T-helper 2 cell (primary cell): ENCODE data around the gene ARHGAP26.
A peak's percentile ranks its signal among the peaks of the same experiment; 100 is the strongest.

Source experiments
- DNase-seq, 5 experiments: peaks; one replicate each; pipeline versions ENCODE4 v3.0.0 to v3.0.0-alpha.2; 2012 to 2022

ARHGAP26 gene

GRCh38 chr5:143213851-143214363, 443.7 kb downstream of the ARHGAP26 start:
- peak in 1 of 5 experiments; percentile 85 for DNase-seq

GRCh38 chr5:143214458-143214857, 444.3 kb downstream of the ARHGAP26 start:
- no peak for DNase-seq

DNA sequence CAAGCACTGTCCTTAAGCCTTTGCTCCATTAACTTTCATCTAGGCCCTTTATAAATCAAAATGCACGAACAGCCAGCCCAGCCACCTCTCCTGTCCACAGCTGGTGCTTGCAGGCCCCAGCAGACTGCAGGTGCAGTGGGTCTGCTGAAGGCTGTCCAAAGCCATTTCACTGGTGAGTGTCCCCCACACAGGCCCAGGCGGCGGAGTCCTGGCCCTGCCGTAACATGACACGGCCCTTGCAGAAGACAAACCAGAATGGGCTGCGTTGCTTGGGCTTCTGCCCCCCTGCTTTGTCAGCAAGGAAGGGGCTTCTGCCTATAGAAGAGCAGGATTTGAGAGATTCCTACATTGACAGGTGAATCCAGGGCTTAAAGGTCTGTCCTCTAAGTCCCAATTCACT, 444.7 kb downstream of the ARHGAP26 start:
- DNase-seq = no peak

DNA sequence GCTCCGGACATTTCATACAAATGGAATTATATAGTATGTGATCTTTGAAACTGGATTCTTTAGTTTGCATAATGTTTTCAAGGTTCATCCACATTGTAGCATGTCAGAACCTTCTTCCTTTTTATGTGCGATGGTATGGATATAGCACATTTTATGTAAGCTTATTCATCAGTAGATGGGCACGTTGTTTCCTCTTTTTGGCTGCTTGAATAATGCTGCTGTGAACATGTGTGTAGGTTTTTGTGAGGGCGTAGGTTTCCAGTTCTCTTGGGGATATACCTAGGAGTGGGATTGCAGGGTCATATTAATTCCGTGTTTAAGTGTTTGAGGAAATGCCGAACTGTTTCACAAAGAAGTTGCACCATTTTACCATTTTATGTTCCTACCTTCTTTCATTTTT, 445.5 kb downstream of the ARHGAP26 start:
- DNase-seq = no peak

GRCh38 chr5:143216211-143216610, 446.0 kb downstream of the ARHGAP26 start:
- no peak for DNase-seq

GRCh38 chr5:143217065-143217803, 447.1 kb downstream of the ARHGAP26 start:
- no peak for DNase-seq

DNA sequence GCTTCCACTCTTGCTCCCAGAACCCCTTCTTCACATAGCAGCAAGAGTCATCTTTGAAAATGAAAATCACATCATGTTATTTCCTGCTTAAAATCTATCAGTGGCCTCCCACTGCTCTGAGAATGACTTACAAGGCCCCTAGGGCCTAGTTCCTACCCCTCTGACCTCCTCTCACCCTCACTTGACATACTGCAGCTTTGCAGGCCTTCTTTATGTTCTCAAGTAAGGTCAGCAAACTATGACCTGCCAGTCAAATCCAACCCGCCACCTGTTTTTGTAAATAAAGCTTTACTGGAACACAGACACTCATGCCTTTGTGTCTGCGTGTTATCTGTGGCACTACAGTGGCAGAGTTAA, 447.6 kb downstream of the ARHGAP26 start:
- no peak for DNase-seq

DNA sequence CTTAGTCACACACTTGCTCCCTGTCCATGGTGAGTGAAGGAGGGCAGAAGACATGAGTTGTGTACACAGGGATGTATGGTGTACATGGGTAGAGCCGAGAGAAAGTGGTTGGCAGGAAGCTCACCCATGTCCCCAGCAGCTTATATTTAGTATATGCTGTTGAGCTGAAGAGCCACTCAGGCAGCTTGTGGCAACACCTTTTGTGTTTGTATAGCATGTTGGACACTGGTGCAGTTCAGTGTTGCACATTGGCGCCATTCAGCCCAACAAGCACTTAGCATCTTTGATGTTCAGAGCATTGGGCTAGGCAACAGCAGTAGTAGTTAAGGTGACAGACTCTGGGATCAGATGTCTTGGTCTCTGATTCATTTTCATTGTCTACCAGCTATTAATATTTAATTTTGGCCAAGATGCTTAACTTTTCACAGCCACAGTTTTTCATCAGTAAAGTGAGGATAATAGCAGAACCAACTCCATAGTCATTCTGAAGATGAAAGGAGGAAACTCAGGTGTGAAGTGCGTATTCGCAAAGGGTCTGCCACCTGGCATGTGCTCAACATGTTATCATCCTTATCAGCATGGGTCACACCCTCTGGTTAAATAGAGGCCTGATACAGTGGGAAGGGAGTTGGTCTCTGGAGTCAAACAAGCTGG, 448.5 kb downstream of the ARHGAP26 start:
- no peak for DNase-seq

DNA sequence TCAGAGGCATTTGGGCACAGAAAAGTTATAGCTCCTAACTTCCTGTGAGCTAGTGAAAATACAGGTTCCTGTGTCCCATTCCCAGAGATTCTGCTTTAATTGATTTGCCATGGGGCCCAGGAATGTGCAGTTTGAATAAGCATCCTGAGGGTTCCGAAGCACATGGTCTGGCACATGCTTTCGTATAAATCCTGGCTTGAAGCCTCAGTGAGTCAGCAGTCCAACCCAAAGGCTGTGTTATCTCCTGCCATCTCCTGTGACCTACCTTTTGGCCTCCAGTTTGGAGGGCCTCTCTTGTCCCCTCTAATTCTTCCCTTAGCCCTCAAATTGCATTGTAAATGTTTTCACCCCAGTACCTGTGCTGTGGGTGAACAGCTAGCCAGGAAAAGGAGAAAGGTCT, 449.5 kb downstream of the ARHGAP26 start:
- DNase-seq = no peak

DNA sequence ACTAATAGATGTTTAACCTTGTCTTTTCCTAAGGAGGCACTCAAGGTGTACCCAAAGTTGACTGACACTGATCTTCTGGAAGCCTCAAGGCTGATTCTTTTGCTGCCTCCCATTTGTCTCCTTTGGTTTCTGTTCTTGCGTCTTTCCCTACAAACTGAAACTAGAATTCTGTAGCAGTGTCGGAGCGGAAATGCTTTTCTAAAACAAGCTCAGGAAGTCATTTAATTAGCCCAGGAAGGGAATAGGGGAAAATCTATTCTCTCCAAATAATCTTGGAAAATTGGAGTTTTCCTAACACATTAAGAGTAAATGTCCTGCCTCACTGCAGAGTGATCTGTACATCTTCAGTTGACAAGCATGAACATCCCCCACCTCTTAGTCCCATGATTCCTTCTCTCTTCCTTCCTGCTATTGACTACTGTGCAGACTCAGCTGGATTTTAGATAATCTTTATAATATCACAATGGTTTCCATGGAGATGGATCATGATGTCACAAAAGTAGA, 450.6 kb downstream of the ARHGAP26 start:
- no peak for DNase-seq

GRCh38 chr5:143222287-143223231, 452.4 kb downstream of the ARHGAP26 start:
- DNase-seq = peak in 3 of 5 experiments; percentile 40 to 98 (median 83)

GRCh38 chr5:143224672-143225071, 454.5 kb downstream of the ARHGAP26 start:
- DNase-seq = no peak

GRCh38 chr5:143225511-143225910, 455.3 kb downstream of the ARHGAP26 start:
- DNase-seq = no peak

GRCh38 chr5:143226361-143226760, 456.2 kb downstream of the ARHGAP26 start:
- no peak for DNase-seq

- DNase-seq = no peak
Measured at GRCh38 chr5:143226872-143227271, 456.7 kb downstream of the ARHGAP26 start.

GRCh38 chr5:143227301-143227700, 457.1 kb downstream of the ARHGAP26 start:
- DNase-seq = peak in 1 of 5 experiments; percentile 41

DNA sequence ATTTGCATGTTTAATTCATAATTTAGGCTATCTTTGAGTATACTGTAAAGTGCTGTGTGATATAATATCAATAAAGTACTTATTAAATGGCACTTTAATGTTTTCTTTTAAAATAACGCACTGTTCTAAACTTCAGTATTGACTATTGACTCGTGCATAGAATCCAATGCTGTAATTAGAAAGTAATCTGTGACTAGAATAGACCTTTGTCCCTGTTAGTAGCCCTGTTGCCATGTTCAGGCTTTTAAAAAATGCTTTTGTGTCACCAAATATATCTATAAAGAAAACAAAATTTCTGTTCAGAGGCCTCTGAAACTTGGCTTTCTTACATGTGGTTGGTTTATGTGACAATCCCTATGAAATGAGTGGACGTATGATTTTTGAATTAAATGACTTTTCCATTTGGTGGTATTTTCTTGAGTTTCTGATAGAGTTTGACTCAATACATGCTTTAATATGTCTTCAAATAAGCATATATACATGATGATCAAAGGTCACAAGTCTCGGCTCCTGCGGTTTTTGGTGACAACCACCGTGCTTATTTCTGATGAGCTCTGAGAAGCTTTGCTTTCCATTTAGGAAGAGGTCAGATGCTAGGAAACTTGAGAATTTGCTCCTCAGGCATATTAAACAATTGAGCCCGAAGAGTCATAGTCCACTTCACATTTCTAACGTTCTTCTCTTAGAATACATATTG, 458.6 kb downstream of the ARHGAP26 start:
- DNase-seq = peak in 1 of 5 experiments; percentile 66

GRCh38 chr5:143229426-143229895, 459.3 kb downstream of the ARHGAP26 start:
- peak in 2 of 5 experiments; percentile 28 to 40 for DNase-seq

DNA sequence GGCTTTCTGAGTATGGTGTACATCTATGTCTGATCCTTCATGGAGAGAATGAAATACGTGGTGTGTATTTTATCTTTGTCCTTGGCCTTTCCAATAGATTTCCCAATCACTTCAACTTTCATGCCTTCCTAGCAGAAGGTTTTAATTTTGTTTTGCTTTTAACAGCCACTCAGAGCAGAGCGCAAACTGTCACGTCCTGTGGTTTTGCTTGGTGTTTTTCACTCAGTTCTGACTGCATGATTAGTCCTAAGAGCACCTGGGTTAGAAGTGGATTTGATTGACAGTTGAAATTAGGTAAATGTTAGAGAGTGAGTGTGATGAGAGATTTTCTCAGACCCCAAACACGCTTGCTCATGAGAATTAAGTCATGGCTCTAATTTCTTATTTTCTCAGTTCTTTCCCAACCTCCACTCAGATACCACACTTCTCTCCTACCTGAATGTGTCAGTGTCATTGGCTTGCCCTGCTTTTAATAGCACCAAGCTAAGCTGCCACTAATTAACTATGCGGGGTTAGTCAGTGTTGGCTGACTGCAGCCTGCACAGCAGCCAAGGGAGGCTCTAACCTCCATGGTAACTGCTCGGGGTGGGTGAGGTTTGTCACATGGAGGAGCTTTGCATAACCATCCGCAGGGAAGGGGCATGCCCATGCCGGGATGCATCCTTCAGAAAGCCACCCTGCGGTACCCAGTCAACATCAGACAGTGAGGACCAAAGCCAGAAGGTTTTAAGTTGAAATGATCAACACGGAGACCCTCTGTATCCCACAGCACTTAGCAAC, 459.9 kb downstream of the ARHGAP26 start:
- DNase-seq = peak in 2 of 5 experiments; percentile 38 to 92

DNA sequence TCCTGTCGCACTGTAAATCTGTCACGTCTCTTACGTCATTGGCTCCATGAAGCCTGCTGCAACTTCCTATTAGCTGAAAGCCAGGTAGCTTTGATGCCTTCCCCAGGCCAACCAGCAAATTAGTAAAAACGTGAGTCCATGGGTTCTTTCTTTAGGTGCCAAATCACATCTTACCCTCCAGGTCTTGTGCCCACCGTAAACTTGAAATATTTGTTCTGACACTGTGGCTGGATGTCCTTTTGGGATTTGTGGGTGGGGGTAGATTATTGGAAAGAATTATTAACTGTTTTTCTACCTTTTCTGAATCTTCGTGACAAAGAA, 460.5 kb downstream of the ARHGAP26 start:
- DNase-seq = no peak

DNA sequence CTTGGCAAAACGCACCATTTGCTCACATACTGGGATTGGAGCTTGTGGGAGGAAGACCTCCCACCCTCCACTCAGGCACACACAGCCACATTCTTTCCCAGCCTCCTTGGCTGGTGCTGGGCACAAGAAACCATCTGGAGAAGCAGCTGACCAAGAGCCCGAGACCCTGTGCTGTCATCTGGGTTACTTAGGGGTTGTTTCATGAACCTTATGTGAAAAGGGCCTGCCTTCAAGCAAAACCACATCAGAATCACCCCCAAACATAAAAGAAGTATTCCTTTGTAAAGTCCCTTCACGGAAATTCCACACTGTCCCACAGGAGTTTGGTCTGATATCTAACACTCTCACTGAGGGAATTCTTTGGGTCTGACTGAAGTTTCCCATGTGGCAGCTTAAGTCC, 461.2 kb downstream of the ARHGAP26 start:
- no peak for DNase-seq
